Right atrium auricular region (tissue), 2 donors: ENCODE results near the gene KRTAP3-3. TPM values are rescaled to one million over a fixed set of nuclear protein-coding genes. Genes with fewer than 3 reads are reported as not detected.

Source experiments
- DNase-seq: peaks from one replicate; pipeline ENCODE4 v3.0.0-alpha.2; 2019; ENCODE audit warnings: low spot score
- H3K27ac ChIP-seq, 2 donors: fragments of 200-600 bp; sonication (generic); 1 replicate in 1 of 2; 2 replicates in 1 of 2; pipeline ENCODE4 v1.5.1; 2016 to 2019
- H3K27me3 ChIP-seq, 2 donors: fragments of 200-600 bp; sonication (generic); one replicate each; pipeline versions ENCODE4 v1.5.1 to v1.6.0; 2017 to 2019
- H3K36me3 ChIP-seq: fragments of 200-600 bp; sonication (generic); one replicate; pipeline ENCODE4 v1.5.1; 2016
- H3K4me1 ChIP-seq, 2 donors: fragments of 200-600 bp; sonication (generic); one replicate each; pipeline versions ENCODE4 v1.5.1 to v1.6.0; 2017 to 2019
- H3K4me3 ChIP-seq, 2 donors: fragments of 200-600 bp; sonication (generic); 1 replicate in 1 of 2; 2 replicates in 1 of 2; pipeline ENCODE4 v1.5.1; 2017 to 2019; ENCODE audit warnings: mild to moderate bottlenecking in 1 of 2, moderate library complexity in 1 of 2
- H3K9me3 ChIP-seq, 2 donors: fragments of 200-600 bp; sonication (generic); one replicate each; pipeline ENCODE4 v1.5.1; 2019
- CTCF ChIP-seq, 2 donors: fragments of 200-600 bp; sonication (generic); IDR thresholded peaks; one replicate each; pipeline ENCODE4 v1.5.1; 2019; ENCODE audit warnings: antibody characterized with exemption in 2 of 2
- total RNA-seq, 2 donors: library from RNA; depleted of rRNA; stranded (reverse); fragments of >200 nt; gene quantifications; one replicate each; pipeline ENCODE4 v1.1.0, GENCODE V29; 2016

KRTAP3-3 gene
- total RNA-seq, 2 donors from 2014 or later = not detected

GRCh38 chr17:41010441-41010840, 16.5 kb upstream of the KRTAP3-3 start:
- Histone ChIP-seq H3K27me3 (no peaks in the 10 kb centered on the region), H3K27ac (no peak overlapping the region), H3K36me3 (no peaks in the 10 kb centered on the region), H3K4me1 (no peaks in the 10 kb centered on the region), H3K9me3 (no peaks in the 10 kb centered on the region), H3K4me3 (no peak overlapping the region)
- TF ChIP-seq CTCF (IDR thresholded peaks at IDR 0.05) = no peak
- DNase-seq = no peak

DNA sequence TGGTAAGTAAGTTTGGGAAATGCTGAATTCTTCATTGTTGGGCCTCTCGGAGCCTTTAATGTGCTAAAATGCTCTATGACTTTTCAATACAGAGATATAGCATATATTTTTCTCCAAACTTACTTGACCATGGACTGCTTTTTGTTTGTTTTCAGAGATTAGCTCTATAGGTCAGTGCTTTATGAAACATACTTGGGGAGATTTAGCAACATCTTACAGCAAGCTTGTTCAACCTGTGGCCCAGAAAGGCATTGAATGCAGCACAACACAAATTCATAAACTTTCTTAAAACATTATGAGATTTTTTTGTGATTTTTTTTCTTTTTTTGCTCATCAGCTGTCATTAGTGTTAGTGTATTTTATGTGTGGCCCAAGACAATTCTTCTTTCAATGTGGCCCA, 16.0 kb upstream of the KRTAP3-3 start:
- H3K27ac ChIP-seq = no peak overlapping the region
- H3K27me3 ChIP-seq = no peaks in the 10 kb centered on the region
- H3K36me3 ChIP-seq = no peaks in the 10 kb centered on the region
- H3K4me1 ChIP-seq = no peaks in the 10 kb centered on the region
- H3K4me3 ChIP-seq = no peak overlapping the region
- H3K9me3 ChIP-seq = no peaks in the 10 kb centered on the region
- DNase-seq = no peak
- no peak for TF ChIP-seq CTCF (IDR thresholded peaks at IDR 0.05)

DNA sequence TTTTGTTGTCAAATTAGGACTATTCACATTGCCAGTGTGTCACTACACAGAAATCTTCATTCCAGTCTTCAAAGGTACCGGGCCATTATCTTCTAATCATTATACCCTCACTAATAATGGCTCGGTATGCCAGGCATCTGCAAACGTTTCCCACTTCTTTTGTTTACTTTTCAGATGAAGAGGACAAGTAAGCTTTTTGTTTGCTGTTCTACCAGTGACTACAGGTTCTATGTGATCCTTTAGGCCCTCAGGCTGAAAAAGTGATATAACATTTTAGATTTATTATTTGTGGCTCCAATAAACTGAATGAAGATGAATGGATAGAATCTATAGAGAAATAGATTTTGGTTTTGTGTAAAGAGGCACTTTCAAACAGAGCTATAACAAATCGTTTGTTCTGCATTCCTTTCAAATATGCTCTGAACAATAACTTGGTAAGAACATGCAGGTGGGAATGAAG, 15.4 kb upstream of the KRTAP3-3 start:
- Histone ChIP-seq H3K4me1 (no peaks in the 10 kb centered on the region), H3K4me3 (no peak overlapping the region), H3K9me3 (no peaks in the 10 kb centered on the region), H3K36me3 (no peaks in the 10 kb centered on the region), H3K27ac (no peak overlapping the region), H3K27me3 (no peaks in the 10 kb centered on the region)
- DNase-seq = no peak
- no peak for TF ChIP-seq CTCF (IDR thresholded peaks at IDR 0.05)

DNA sequence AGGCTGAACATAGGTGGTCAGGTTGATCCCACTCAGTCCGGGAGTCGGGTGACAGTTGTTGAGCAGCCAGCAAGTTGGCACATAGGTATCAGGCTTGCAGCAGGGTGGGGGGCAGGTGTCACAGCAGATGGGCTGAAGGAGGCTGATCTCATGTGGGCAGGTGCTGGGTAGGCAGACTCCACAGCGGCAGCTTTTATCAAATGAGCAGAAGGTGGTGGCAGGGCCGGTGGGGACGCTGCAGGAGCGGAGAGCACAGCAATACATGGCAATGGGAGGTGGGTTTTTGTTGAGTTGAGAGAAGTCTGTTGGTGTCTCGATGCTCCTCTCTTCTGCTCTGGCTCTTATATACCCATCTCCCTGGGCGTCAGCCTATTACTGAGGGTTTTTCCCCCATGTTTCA, 14.8 kb upstream of the KRTAP3-3 start, which contains the start of gene KRTAP3-1:
Gene KRTAP3-1, minus strand, starts transcription at position 318 of the 400 bp plus-strand sequence. Its CDS starts 54 bp downstream, at position 264.
- no peak for TF ChIP-seq CTCF (IDR thresholded peaks at IDR 0.05)
- no peaks in the 10 kb centered on the region for H3K27me3 ChIP-seq
- no peaks in the 10 kb centered on the region for H3K9me3 ChIP-seq
- H3K4me1 ChIP-seq = no peaks in the 10 kb centered on the region
- DNase-seq = no peak
- no peak within 1 kb of the TSS for H3K4me3 ChIP-seq
- H3K36me3 ChIP-seq = no peaks in the 10 kb centered on the region
- H3K27ac ChIP-seq = no peak within 1 kb of the TSS

GRCh38 chr17:41004397-41004796, 10.4 kb upstream of the KRTAP3-3 start:
- no peak for TF ChIP-seq CTCF (IDR thresholded peaks at IDR 0.05)
- H3K27me3 ChIP-seq = no peaks in the 10 kb centered on the region
- H3K4me3 ChIP-seq = no peak overlapping the region
- no peaks in the 10 kb centered on the region for H3K4me1 ChIP-seq
- H3K36me3 ChIP-seq = no peaks in the 10 kb centered on the region
- H3K27ac ChIP-seq = no peak overlapping the region
- no peak for DNase-seq
- no peaks in the 10 kb centered on the region for H3K9me3 ChIP-seq

- no peak for DNase-seq
- Histone ChIP-seq H3K4me3 (no peak overlapping the region), H3K27ac (no peak overlapping the region), H3K36me3 (no peaks in the 10 kb centered on the region), H3K4me1 (no peaks in the 10 kb centered on the region), H3K27me3 (no peaks in the 10 kb centered on the region), H3K9me3 (no peaks in the 10 kb centered on the region)
- TF ChIP-seq CTCF (IDR thresholded peaks at IDR 0.05) = no peak
Measured at GRCh38 chr17:41003926-41004325, 10.0 kb upstream of the KRTAP3-3 start.
